NT2/D1 (cell line): Measurements from ENCODE around the gene TLCD3B.
"Not testable (repeated sequence)": the region's sequence is repeated elsewhere in the genome, so short reads cannot be mapped to it uniquely, and the experiment has no call there.

ENCODE experiments used
- DNase-seq: peaks from one replicate; pipeline ENCODE4 v3.0.0-alpha.2; 2011; ENCODE audit warnings: low read depth, low spot score
- H3K27me3 ChIP-seq: 2 replicates; pipeline ENCODE4 v1.6.0; 2011; ENCODE audit warnings: mild to moderate bottlenecking; ENCODE audit not compliant: insufficient read length, insufficient read depth
- H3K36me3 ChIP-seq: 2 replicates; pipeline ENCODE4 v1.6.1; 2011; ENCODE audit warnings: mild to moderate bottlenecking, low read length, mixed read lengths; ENCODE audit not compliant: insufficient read depth, insufficient read length
- H3K4me1 ChIP-seq: 2 replicates; pipeline ENCODE4 v1.5.1; 2011; ENCODE audit not compliant: insufficient read depth, insufficient read length
- H3K4me3 ChIP-seq: 2 replicates; pipeline ENCODE4 v1.5.1; 2011; ENCODE audit warnings: low read depth; ENCODE audit not compliant: insufficient read length
- H3K9ac ChIP-seq: 2 replicates; pipeline ENCODE4 v1.6.0; 2011; ENCODE audit warnings: low read depth; ENCODE audit not compliant: insufficient read length
- H3K9me3 ChIP-seq: 2 replicates; pipeline ENCODE4 v1.5.1; 2011; ENCODE audit warnings: mild to moderate bottlenecking, low read length; ENCODE audit not compliant: insufficient read depth
- SUZ12 ChIP-seq: IDR thresholded peaks from 2 replicates; pipeline ENCODE4 v1.6.1; 2011; ENCODE audit not compliant: insufficient read length, insufficient read depth; ENCODE audit errors: extremely low read depth
- YY1 ChIP-seq: IDR thresholded peaks from 2 replicates; pipeline ENCODE4 v1.6.1; 2011; ENCODE audit not compliant: insufficient read length, insufficient read depth
- ZNF274 ChIP-seq: IDR thresholded peaks from 2 replicates; pipeline ENCODE4 v1.6.1; 2011; ENCODE audit warnings: mild to moderate bottlenecking, low read depth, low read length

The TLCD3B gene

DNA sequence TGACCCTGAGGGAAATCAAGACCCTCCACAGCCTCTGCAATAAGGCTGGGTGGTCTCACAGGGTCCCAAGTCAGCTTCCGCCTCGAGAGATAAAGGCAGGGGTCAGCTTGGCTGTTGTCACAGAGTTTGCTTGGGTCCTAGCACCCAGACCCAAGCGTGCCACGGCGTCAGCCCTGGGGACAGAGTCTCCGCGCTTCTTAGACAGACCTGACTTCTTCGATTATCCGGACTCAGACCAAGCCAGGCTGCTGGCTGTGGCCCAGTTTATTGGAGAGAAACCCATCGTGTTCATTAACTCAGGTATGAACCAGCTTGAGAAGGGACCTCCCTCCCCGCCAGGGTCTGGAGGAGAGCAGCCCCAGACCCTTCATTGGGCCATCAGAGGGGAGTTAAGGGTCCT, 7.5 kb downstream of the TLCD3B start:
- Histone ChIP-seq H3K9ac (no peak overlapping the region), H3K36me3 (no peaks in the 10 kb centered on the region), H3K4me1 (peaks cover 10% of the 10 kb centered on the region), H3K27me3 (no peaks in the 10 kb centered on the region), H3K9me3 (no peaks in the 10 kb centered on the region), H3K4me3 (no peak overlapping the region)
- DNase-seq: no peak
- TF ChIP-seq YY1 (no peak), ZNF274 (no peak), SUZ12 (no peak)

DNA sequence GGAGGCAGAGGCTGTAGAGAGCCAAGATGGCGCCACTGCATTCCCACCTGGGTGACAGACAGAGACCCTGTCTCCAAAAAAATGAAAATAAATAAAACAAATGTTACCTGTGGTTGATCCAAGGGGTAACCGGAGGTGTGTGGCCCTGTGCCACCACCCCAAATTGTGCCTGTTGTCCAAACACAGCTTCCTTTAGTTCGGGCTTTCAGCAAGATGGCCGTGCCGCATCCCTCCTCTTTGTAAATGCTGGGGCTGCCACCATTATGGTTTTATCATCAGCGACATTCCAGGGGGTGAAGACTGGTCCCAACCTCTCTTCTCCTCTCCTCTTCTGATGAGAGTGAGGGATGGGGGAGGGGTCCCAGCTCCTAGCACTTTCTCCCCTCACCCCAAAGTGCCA, 8.2 kb downstream of the TLCD3B start, which contains the start of gene C16orf92:
C16orf92 (plus strand) TSS at position 312 of the 400 bp plus-strand sequence. CDS start 143 bp downstream, outside the sequence.
- no peak for DNase-seq
- Histone ChIP-seq H3K9ac (no peak within 1 kb of the TSS), H3K27me3 (no peaks in the 10 kb centered on the region), H3K36me3 (no peaks in the 10 kb centered on the region), H3K4me1 (peaks cover 10% of the 10 kb centered on the region), H3K9me3 (no peaks in the 10 kb centered on the region), H3K4me3 (no peak within 1 kb of the TSS)
- TF ChIP-seq ZNF274: no peak

DNA sequence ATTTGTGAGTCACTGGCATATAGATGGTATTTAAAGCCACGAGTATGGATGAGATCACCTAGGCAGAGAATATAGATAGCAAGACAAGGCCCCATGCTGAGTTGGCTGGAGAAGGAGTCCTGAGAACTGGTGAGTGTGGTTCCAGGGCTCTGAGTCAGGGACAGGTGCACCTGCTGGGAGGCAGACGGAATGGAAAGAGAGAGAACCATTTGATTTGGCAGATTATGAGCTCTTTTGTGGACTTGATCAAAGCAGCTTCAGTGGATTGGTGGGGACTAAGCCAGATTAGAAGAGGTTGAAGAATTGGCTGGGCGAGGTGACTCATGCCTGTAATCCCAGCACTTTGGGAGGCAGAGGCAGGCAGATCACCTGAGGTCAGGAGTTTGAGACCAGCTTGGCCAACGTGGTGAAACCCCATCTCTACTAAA, 12.3 kb downstream of the TLCD3B start:
- H3K4me1 ChIP-seq: peaks cover 5% of the 10 kb centered on the region
- TF ChIP-seq YY1 (no peak), ZNF274 (no peak), SUZ12 (no peak)
- DNase-seq: no peak
- no peak overlapping the region for H3K4me3 ChIP-seq
- no peaks in the 10 kb centered on the region for H3K36me3 ChIP-seq
- no peaks in the 10 kb centered on the region for H3K27me3 ChIP-seq
- H3K9me3 ChIP-seq: no peaks in the 10 kb centered on the region
- H3K9ac ChIP-seq: no peak overlapping the region

- not testable (repeated sequence) for H3K36me3 ChIP-seq, H3K4me1 ChIP-seq, DNase-seq, H3K9me3 ChIP-seq, H3K4me3 ChIP-seq, H3K9ac ChIP-seq, H3K27me3 ChIP-seq
These were observed 13.1 kb downstream of the TLCD3B start for GRCh38 chr16:30017937-30018336.

- peaks cover 5% of the 10 kb centered on the region for H3K4me1 ChIP-seq
- no peak overlapping the region for H3K9ac ChIP-seq
- H3K36me3 ChIP-seq: no peaks in the 10 kb centered on the region
- H3K9me3 ChIP-seq: no peaks in the 10 kb centered on the region
- no peaks in the 10 kb centered on the region for H3K27me3 ChIP-seq
- TF ChIP-seq SUZ12 (no peak), ZNF274 (no peak), YY1 (no peak)
- no peak overlapping the region for H3K4me3 ChIP-seq
- DNase-seq: no peak
These were observed 13.8 kb downstream of the TLCD3B start for GRCh38 chr16:30017277-30017656.

DNA sequence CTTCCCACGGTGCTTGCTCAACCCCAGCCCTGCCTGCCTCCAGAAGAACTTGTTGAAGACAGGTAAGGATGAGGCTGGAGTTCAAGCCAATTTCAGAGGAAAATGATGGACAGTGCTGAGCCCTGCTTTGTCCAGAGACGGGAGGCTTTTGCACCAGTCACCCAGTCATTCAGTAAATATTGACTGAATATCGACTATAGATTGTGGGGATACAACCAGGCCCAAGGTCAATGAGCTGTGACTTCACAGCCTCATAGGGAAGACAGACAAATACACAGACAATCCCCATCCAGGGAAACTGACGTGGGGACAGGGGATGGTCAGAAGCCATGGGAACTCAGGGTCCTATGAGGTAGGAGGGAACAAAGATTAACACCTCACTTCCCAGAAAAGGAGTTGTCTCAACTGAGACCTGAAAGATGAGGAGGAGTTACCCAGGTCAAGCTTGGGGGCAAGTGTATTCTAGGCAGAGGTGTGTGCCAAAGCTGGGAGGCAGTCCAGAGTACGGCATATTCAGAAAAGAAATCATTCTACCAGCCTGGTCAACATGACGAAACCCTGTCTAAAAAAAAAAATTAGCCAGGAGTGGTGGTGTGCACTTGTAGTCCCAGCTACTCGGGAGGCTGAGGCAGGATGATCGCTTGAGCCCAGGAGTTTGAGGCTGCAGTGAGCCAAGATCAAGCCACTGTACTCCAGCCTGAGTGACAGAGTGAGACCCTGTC, 14.4 kb downstream of the TLCD3B start:
- H3K4me1 ChIP-seq: peaks cover 8% of the 10 kb centered on the region
- no peaks in the 10 kb centered on the region for H3K27me3 ChIP-seq
- H3K9me3 ChIP-seq: no peaks in the 10 kb centered on the region
- DNase-seq: no peak
- TF ChIP-seq YY1: no peak
- no peak for TF ChIP-seq SUZ12
- TF ChIP-seq ZNF274: no peak
- no peak overlapping the region for H3K9ac ChIP-seq
- no peak overlapping the region for H3K4me3 ChIP-seq
- no peaks in the 10 kb centered on the region for H3K36me3 ChIP-seq

- H3K27me3 ChIP-seq, H3K9me3 ChIP-seq, H3K9ac ChIP-seq, H3K4me1 ChIP-seq, H3K4me3 ChIP-seq, DNase-seq, H3K36me3 ChIP-seq: not testable (repeated sequence)
These were observed 15.6 kb downstream of the TLCD3B start for GRCh38 chr16:30015450-30015849.

DNA sequence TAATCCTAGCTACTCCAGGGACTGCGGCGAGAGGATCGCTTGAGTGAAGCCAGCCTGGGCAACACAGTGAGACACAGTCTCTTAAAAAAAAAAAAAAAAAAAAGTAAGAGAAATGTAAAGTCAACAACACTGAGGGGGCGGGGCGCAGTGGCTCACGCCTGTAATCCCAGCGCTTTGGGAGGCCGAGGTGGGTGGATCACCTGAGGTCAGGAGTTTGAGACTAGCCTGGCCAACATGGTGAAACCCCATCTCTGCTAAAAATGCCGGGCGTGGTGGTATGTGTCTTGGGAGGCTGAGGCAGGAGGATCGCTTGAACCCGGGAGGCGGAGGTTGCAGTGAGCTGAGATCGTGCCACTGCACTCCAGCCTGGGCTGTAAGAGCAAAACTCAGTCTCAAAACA, 18.5 kb downstream of the TLCD3B start:
- not testable (repeated sequence) for H3K36me3 ChIP-seq, H3K4me3 ChIP-seq, DNase-seq, H3K9me3 ChIP-seq, H3K27me3 ChIP-seq, H3K9ac ChIP-seq
- H3K4me1 ChIP-seq: peaks cover 11% of the 10 kb centered on the region
